HCT116 (cell line): ENCODE measurements around the gene TNS3. TPM values are rescaled to one million over a fixed set of nuclear protein-coding genes. Genes with fewer than 3 reads are reported as not detected.

Experiments used
- ATAC-seq: fragments of 200-7000 bp; cut with Tn5 transposase; 2 replicates; pipeline ENCODE4 v1.9.1; 2020; ENCODE audit warnings: mild to moderate bottlenecking, moderate library complexity
- BruUV-seq: library from RNA; stranded (reverse); fragments of 400-500 nt; replicated peaks from 2 replicates; lab custom pipeline; 2021; lab: Mats Ljungman, UMichigan
- CTCF ChIA-PET: fragments of 300-600 bp; sonication (Branson Sonifier 250); formaldehyde crosslinking; loops from one replicate; lab custom pipeline; 2021; ENCODE audit warnings: antibody characterized with exemption; lab: Charles Lee
- POLR2A ChIA-PET: fragments of 300-600, 350-600 bp; sonication (Branson Sonifier 250); formaldehyde crosslinking; loops from one replicate; lab custom pipeline; 2021; ENCODE audit warnings: antibody characterized with exemption; lab: Charles Lee
- RAD21 ChIA-PET, 2 experiments: fragments of 300-600 bp; sonication (Branson Sonifier 250); formaldehyde crosslinking; loops; one replicate each; lab custom pipeline; 2023; ENCODE audit warnings: low total read pairs in 2 of 2; ENCODE audit not compliant: uncharacterized antibody in 2 of 2, unreplicated experiment in 2 of 2, low non-redundant PET in 1 of 2; lab: Charles Lee
- DNase-seq: peaks from one replicate; pipeline ENCODE4 v3.0.0-alpha.2; 2010; ENCODE audit warnings: low read depth, low spot score
- H2AFZ ChIP-seq: fragments of 200-600 bp; shearing (Covaris generic), sonication (generic); 2 replicates; pipeline ENCODE4 v1.6.1; 2017; ENCODE audit warnings: low read depth, mixed run types, mixed read lengths, antibody characterized with exemption, low read length; ENCODE audit not compliant: poor library complexity, severe bottlenecking
- H3K27ac ChIP-seq: 2 replicates; pipeline ENCODE4 v1.5.1; 2012; ENCODE audit warnings: low read depth, low read length
- H3K27me3 ChIP-seq: fragments of 200-600 bp; sonication (generic); 2 replicates; pipeline ENCODE4 v1.6.1; 2016; ENCODE audit warnings: mixed run types, low read length, mixed read lengths; ENCODE audit not compliant: insufficient read depth
- H3K36me3 ChIP-seq, 2 experiments: fragments of 200-500 bp in 1 of 2; fragments of 200-600 bp in 1 of 2; sonication (Bioruptor generic) in 1 of 2; sonication (generic) in 1 of 2; 2 replicates each; pipeline versions ENCODE4 v1.5.1 to v1.6.1; 2014 to 2016; ENCODE audit warnings: low read length in 2 of 2, inconsistent platforms in 1 of 2, mixed read lengths in 1 of 2, mixed run types in 1 of 2; ENCODE audit not compliant: insufficient read depth in 2 of 2, control insufficient read depth in 1 of 2
- H3K4me1 ChIP-seq, 2 experiments: fragments of 200-600 bp in 1 of 2; sonication (generic) in 1 of 2; 2 replicates each; pipeline versions ENCODE4 v1.5.1 to v1.6.1; 2012 to 2017; ENCODE audit warnings: low read length in 2 of 2, inconsistent platforms in 1 of 2, mild to moderate bottlenecking in 1 of 2, mixed read lengths in 1 of 2, mixed run types in 1 of 2, moderate library complexity in 1 of 2; ENCODE audit not compliant: insufficient read depth in 2 of 2, control insufficient read depth in 1 of 2
- H3K4me2 ChIP-seq: fragments of 200-600 bp; sonication (generic); 2 replicates; pipeline ENCODE4 v1.6.1; 2017; ENCODE audit warnings: mixed run types, low read length, mixed read lengths
- H3K4me3 ChIP-seq, 2 experiments: fragments of 200-600 bp in 1 of 2; sonication (generic) in 1 of 2; replicated peaks in 1 of 2; 2 replicates each; pipeline ENCODE4 v1.5.1; 2011 to 2016; ENCODE audit warnings: low read length in 2 of 2, control low read depth in 1 of 2, low read depth in 1 of 2, mild to moderate bottlenecking in 1 of 2, mixed read lengths in 1 of 2, mixed run types in 1 of 2
- H3K79me2 ChIP-seq: fragments of 200-600 bp; sonication (generic); 2 replicates; pipeline ENCODE4 v1.6.1; 2017; ENCODE audit warnings: mild to moderate bottlenecking, mixed run types, low read length, moderate library complexity, mixed read lengths; ENCODE audit not compliant: insufficient read depth
- H3K9ac ChIP-seq: fragments of 200-600 bp; sonication (generic); 2 replicates; pipeline ENCODE4 v1.6.1; 2016; ENCODE audit warnings: low read length, mixed read lengths
- H3K9me2 ChIP-seq: fragments of 200-600 bp; sonication (generic), shearing (Covaris generic); 2 replicates; pipeline ENCODE4 v1.6.1; 2017; ENCODE audit warnings: mixed run types, mild to moderate bottlenecking, moderate library complexity; ENCODE audit not compliant: insufficient read depth
- H3K9me3 ChIP-seq, 2 experiments: fragments of 200-500 bp in 1 of 2; fragments of 200-600 bp in 1 of 2; sonication (Bioruptor generic) in 1 of 2; sonication (generic) in 1 of 2; 2 replicates each; pipeline ENCODE4 v1.6.1; 2014 to 2017; ENCODE audit warnings: low read length in 2 of 2, mixed read lengths in 2 of 2, inconsistent platforms in 1 of 2, low read depth in 1 of 2, mild to moderate bottlenecking in 1 of 2, mixed run types in 1 of 2, moderate library complexity in 1 of 2; ENCODE audit not compliant: control insufficient read depth in 1 of 2, insufficient read depth in 1 of 2
- H4K20me1 ChIP-seq: fragments of 200-600 bp; sonication (generic), shearing (Covaris generic); 2 replicates; pipeline ENCODE4 v1.6.1; 2017; ENCODE audit warnings: mixed run types, mild to moderate bottlenecking, moderate library complexity; ENCODE audit not compliant: insufficient read depth
- CBX3 ChIP-seq: IDR thresholded peaks from 2 replicates; pipeline ENCODE4 v1.6.1; 2012; ENCODE audit warnings: low read depth
- CEBPB ChIP-seq: IDR thresholded peaks from 2 replicates; pipeline ENCODE4 v1.6.1; 2012; ENCODE audit warnings: low read depth
- EGR1 ChIP-seq: IDR thresholded peaks from 2 replicates; pipeline ENCODE4 v1.6.1; 2012; ENCODE audit warnings: low read depth
- ELF1 ChIP-seq: IDR thresholded peaks from 2 replicates; pipeline ENCODE4 v1.6.1; 2012; ENCODE audit warnings: low read depth, borderline replicate concordance
- EZH2 ChIP-seq: fragments of 200-600 bp; sonication (generic); IDR thresholded peaks from 2 replicates; pipeline ENCODE4 v1.6.1; 2017; ENCODE audit warnings: antibody characterized with exemption, mixed run types
- FOSL1 ChIP-seq: IDR thresholded peaks from 2 replicates; pipeline ENCODE4 v1.6.1; 2012; ENCODE audit warnings: low read depth
- JUND ChIP-seq: IDR thresholded peaks from 2 replicates; pipeline ENCODE4 v1.6.1; 2012
- POLR2AphosphoS5 ChIP-seq: IDR thresholded peaks from 2 replicates; pipeline ENCODE4 v1.6.1; 2011; ENCODE audit warnings: mild to moderate bottlenecking, low read depth, low read length, moderate library complexity
- RAD21 ChIP-seq: IDR thresholded peaks from 2 replicates; pipeline ENCODE4 v1.6.1; 2012; ENCODE audit warnings: low read depth, mild to moderate bottlenecking
- SIN3A ChIP-seq: IDR thresholded peaks from 2 replicates; pipeline ENCODE4 v1.6.1; 2012; ENCODE audit warnings: low read depth
- SRF ChIP-seq: IDR thresholded peaks from 2 replicates; pipeline ENCODE4 v1.6.1; 2012; ENCODE audit warnings: low read depth
- YY1 ChIP-seq: IDR thresholded peaks from 2 replicates; pipeline ENCODE4 v1.6.1; 2011; ENCODE audit warnings: low read length, low read depth, moderate library complexity, mild to moderate bottlenecking; ENCODE audit not compliant: insufficient replicate concordance; ENCODE audit errors: extremely low read depth
- ZFX ChIP-seq: fragments of 450-650 bp; IDR thresholded peaks from 2 replicates; pipeline ENCODE4 v1.6.1; 2017
- ZNF274 ChIP-seq: fragments of 200-500 bp; sonication (Bioruptor generic); IDR thresholded peaks from 2 replicates; pipeline ENCODE4 v1.6.1; 2014; ENCODE audit warnings: mild to moderate bottlenecking, low read depth, low read length, inconsistent platforms
- intact Hi-C: fragments of 100-400 bp; cut with micrococcal nuclease; formaldehyde crosslinking; loops from 2 replicates; pipeline ENCODE4 v1.10.0; 2022
- total RNA-seq: library from RNA; stranded (reverse); gene quantifications from one replicate; pipeline ENCODE4 v1.2.1, GENCODE V29; 2021; ENCODE audit not compliant: unreplicated experiment
- TF ChIP-seq, protein P1 (sequence below): IDR thresholded peaks from 2 replicates; pipeline ENCODE4 v1.6.1; 2012
- TF ChIP-seq, protein P2 (sequence below), 3 experiments: fragments of 200-600 bp in 1 of 3; sonication (generic) in 1 of 3; IDR thresholded peaks in 2 of 3; conservative IDR thresholded peaks in 1 of 3; 2 replicates each; pipeline ENCODE4 v1.5.1; 2012 to 2017; ENCODE audit warnings: low read depth in 2 of 3, low read length in 2 of 3, antibody characterized with exemption in 1 of 3, borderline replicate concordance in 1 of 3, control low read depth in 1 of 3, mild to moderate bottlenecking in 1 of 3, mixed read lengths in 1 of 3, mixed run types in 1 of 3, moderate library complexity in 1 of 3; ENCODE audit not compliant: insufficient read depth in 1 of 3
- TF ChIP-seq, protein P3 (sequence below): IDR thresholded peaks from 2 replicates; pipeline ENCODE4 v1.6.1; 2012; ENCODE audit warnings: low read depth
- TF ChIP-seq, protein P4 (sequence below): IDR thresholded peaks from 2 replicates; pipeline ENCODE4 v1.6.1; 2011; ENCODE audit warnings: mild to moderate bottlenecking, low read length, moderate library complexity; ENCODE audit not compliant: insufficient replicate concordance; ENCODE audit errors: extremely low read depth

The TNS3 gene
- total RNA-seq, 1 experiment from 2014 or later: 9.1 TPM

DNA sequence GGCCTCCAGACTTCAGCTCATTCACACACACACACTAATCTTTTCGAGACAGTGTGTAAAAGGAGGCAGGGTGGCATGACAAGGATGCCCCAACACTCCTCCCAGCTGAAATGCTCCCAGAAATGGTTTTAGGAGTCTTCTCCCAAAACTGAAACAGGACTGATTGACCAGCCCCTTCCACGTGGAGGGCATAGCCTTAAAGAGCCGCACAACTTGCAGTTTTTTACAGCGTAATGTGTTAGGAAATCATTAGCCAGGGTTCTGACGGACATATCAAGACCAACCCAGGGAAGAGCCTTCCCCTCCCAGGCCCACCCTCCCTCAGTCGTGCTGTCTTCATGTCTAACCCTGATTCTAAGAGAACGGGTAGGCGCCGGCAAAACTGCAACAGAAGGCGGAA, 224.6 kb downstream of the TNS3 start:
- CTCF ChIA-PET: no interaction called here
- Histone ChIP-seq H3K4me3 (no peak overlapping the region), H3K27ac (no peak overlapping the region), H4K20me1 (no peaks in the 10 kb centered on the region), H3K36me3 (no peaks in the 10 kb centered on the region), H3K9ac (no peak overlapping the region), H3K79me2 (no peaks in the 10 kb centered on the region), H2AFZ (no peak overlapping the region), H3K4me2 (no peak overlapping the region), H3K4me1 (peaks cover 12% of the 10 kb centered on the region in 2 experiments), H3K9me2 (no peaks in the 10 kb centered on the region), H3K27me3 (no peaks in the 10 kb centered on the region), H3K9me3 (no peaks in the 10 kb centered on the region)
- RAD21 ChIA-PET: no interaction called here
- POLR2A ChIA-PET: no interaction called here
- DNase-seq (no peak), ATAC-seq (no peak)
- intact Hi-C loops: no loop called here
- no TSS peak for BruUV-seq
- no peak for TF ChIP-seq SRF
- TF ChIP-seq, protein P1, sequence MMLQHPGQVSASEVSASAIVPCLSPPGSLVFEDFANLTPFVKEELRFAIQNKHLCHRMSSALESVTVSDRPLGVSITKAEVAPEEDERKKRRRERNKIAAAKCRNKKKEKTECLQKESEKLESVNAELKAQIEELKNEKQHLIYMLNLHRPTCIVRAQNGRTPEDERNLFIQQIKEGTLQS: no peak
- no peak for TF ChIP-seq EZH2
- no peak for TF ChIP-seq YY1
- no peak for TF ChIP-seq ELF1
- TF ChIP-seq JUND: no peak
- TF ChIP-seq, protein P2, sequence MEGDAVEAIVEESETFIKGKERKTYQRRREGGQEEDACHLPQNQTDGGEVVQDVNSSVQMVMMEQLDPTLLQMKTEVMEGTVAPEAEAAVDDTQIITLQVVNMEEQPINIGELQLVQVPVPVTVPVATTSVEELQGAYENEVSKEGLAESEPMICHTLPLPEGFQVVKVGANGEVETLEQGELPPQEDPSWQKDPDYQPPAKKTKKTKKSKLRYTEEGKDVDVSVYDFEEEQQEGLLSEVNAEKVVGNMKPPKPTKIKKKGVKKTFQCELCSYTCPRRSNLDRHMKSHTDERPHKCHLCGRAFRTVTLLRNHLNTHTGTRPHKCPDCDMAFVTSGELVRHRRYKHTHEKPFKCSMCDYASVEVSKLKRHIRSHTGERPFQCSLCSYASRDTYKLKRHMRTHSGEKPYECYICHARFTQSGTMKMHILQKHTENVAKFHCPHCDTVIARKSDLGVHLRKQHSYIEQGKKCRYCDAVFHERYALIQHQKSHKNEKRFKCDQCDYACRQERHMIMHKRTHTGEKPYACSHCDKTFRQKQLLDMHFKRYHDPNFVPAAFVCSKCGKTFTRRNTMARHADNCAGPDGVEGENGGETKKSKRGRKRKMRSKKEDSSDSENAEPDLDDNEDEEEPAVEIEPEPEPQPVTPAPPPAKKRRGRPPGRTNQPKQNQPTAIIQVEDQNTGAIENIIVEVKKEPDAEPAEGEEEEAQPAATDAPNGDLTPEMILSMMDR (IDR thresholded peaks at IDR 0.05 in 2 of 3, conservative IDR thresholded peaks at IDR 0.05 in 1 of 3; ENCODE audit: borderline replicate concordance in 1 of 3, insufficient read depth in 1 of 3, low read depth in 2 of 3, low read length in 2 of 3): no peak
- no peak for TF ChIP-seq ZNF274
- no peak for TF ChIP-seq ZFX
- TF ChIP-seq RAD21: no peak
- no peak for TF ChIP-seq EGR1
- no peak for TF ChIP-seq CEBPB
- TF ChIP-seq SIN3A: no peak
- no peak for TF ChIP-seq FOSL1
- TF ChIP-seq, protein P3, sequence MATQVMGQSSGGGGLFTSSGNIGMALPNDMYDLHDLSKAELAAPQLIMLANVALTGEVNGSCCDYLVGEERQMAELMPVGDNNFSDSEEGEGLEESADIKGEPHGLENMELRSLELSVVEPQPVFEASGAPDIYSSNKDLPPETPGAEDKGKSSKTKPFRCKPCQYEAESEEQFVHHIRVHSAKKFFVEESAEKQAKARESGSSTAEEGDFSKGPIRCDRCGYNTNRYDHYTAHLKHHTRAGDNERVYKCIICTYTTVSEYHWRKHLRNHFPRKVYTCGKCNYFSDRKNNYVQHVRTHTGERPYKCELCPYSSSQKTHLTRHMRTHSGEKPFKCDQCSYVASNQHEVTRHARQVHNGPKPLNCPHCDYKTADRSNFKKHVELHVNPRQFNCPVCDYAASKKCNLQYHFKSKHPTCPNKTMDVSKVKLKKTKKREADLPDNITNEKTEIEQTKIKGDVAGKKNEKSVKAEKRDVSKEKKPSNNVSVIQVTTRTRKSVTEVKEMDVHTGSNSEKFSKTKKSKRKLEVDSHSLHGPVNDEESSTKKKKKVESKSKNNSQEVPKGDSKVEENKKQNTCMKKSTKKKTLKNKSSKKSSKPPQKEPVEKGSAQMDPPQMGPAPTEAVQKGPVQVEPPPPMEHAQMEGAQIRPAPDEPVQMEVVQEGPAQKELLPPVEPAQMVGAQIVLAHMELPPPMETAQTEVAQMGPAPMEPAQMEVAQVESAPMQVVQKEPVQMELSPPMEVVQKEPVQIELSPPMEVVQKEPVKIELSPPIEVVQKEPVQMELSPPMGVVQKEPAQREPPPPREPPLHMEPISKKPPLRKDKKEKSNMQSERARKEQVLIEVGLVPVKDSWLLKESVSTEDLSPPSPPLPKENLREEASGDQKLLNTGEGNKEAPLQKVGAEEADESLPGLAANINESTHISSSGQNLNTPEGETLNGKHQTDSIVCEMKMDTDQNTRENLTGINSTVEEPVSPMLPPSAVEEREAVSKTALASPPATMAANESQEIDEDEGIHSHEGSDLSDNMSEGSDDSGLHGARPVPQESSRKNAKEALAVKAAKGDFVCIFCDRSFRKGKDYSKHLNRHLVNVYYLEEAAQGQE: no peak
- TF ChIP-seq, protein P4, sequence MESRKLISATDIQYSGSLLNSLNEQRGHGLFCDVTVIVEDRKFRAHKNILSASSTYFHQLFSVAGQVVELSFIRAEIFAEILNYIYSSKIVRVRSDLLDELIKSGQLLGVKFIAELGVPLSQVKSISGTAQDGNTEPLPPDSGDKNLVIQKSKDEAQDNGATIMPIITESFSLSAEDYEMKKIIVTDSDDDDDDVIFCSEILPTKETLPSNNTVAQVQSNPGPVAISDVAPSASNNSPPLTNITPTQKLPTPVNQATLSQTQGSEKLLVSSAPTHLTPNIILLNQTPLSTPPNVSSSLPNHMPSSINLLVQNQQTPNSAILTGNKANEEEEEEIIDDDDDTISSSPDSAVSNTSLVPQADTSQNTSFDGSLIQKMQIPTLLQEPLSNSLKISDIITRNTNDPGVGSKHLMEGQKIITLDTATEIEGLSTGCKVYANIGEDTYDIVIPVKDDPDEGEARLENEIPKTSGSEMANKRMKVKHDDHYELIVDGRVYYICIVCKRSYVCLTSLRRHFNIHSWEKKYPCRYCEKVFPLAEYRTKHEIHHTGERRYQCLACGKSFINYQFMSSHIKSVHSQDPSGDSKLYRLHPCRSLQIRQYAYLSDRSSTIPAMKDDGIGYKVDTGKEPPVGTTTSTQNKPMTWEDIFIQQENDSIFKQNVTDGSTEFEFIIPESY: no peak
- TF ChIP-seq POLR2AphosphoS5: no peak
- TF ChIP-seq CBX3: no peak
